DMS 273 (cell line): Measurements from ENCODE around the gene DISC1.
"Not testable (repeated sequence)": the region's sequence is repeated elsewhere in the genome, so short reads cannot be mapped to it uniquely, and the experiment has no call there.

Experiments used
- DNase-seq: peaks from one replicate; lab custom pipeline; 2025; ENCODE audit not compliant: unreplicated experiment; lab: John Stamatoyannopoulos, UW

The DISC1 gene

GRCh38 chr1:231666937-231667608 lies 40.5 kb downstream of the DISC1 start:
- no peak for DNase-seq

DNA sequence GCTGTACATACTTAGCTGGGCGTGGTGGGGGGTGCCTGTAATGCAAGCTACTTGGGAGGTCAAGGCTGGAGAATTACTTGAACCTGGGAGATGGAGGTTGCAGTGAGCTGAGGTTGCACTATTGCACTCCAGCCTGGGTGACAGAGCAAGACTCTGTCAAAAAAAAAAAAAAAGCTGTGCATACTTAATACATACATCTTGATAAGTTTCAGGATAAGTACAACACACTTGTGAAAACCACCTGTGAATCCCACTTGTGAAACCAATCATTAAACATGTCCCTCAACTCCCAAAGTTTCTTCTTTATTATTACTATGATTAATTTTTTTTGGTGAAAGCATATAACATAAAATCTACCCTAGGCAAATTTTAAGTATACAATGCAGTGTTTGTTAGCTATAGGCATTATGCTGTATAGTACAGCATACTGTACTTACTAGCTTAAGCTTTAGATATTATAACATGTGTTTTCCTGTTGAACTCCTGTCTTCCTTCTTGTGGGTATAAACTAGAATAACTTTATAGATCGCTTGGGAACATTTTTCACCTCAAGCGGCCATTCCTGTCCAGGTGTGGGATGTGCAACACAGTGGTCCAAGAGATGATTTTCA lies 41.4 kb downstream of the DISC1 start:
- DNase-seq, result no peak

DNA sequence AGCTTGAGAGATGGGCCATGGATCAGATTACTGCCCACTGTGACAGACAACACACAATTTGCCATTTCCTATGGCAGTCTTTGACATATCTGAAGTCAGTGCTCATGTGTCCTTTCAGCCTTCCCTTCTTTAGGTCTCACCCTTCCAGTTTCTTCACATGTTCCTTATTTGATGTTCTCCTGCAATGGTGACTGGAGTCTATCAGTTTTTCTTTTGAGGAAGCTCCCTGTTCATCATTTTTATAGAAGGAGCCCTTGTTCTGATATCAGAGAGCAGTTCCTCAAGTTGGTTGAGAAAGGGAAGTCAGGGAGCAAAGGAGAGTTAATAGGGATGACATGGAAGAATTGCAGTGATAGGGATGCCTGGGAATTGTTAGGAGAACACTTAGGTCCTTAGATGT lies 42.2 kb downstream of the DISC1 start:
- no peak for DNase-seq

DNA sequence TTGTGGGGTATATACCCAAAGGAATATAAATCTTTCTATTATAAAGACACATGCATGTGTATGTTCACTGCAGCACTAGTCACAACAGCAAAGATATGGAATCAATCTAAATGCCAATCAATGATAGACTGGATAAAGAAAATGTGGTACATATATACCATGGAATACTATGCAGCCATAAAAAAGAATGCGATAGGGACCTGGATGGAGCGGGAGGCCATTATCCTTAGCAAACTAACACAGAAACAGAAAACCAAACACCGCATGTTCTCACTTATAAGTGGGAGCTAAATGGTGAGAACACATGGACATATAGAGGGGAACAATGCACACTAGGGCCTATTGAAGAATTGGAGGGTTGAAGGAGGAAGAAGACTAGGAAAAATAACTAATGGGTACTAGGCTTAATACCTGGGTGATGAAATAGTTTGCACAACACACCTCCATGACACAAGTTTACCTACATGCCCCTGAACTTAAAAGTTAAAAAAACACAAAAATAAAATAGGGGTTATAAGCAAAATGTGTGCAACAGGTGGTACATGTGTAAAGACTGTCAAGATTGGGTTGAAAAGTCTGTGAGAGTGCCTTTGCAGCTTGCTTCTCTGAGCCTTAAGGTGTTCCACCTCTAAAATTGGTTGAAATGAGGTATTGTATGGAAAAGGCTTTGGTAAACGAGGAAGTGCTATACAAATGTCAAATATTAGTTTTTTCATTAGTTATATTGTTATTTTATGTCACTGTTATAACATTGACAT lies 43.5 kb downstream of the DISC1 start:
- not testable (repeated sequence) for DNase-seq

DNA sequence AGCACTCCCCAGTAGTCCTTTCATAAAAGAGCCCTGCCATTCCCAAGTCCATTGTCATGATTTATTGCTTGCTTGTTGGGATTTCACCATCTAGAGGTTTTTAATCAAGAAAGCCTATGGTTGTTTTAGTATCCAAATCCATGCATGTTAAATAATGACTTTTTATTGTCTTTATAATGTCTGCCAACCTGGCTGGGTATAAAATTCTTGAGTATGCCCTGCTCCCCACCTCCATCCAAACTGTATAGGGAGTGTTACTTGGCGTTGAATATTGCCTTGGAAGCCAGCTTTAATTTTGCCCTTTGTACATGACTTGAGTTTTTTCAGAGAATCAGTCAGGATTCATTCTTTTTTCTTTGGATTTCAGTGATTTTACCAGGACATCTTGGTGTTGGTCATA lies 44.2 kb downstream of the DISC1 start:
- no peak for DNase-seq

DNA sequence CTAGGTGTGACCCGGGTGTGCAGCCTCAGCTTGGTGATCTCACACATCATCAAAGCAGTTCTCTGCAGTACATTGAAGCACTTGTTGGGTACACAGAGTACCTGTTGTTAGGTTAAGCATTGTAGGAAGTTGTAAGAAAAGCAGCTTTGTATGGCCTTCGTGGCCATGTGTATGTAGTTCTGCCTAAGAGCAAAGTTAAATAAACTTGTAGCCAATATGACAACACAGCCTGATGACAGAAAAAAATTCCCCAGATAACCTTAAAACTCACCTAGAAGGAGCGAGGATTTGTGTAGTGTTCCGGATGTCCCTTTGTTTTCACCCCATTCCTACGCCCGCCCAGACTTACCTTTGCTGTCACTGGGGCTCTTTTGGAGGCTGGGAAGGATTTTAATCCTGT lies 48.0 kb downstream of the DISC1 start:
- DNase-seq, result no peak

GRCh38 chr1:231676487-231676886 lies 49.9 kb downstream of the DISC1 start:
- DNase-seq, result no peak

GRCh38 chr1:231677442-231677841 lies 50.9 kb downstream of the DISC1 start:
- no peak for DNase-seq

DNA sequence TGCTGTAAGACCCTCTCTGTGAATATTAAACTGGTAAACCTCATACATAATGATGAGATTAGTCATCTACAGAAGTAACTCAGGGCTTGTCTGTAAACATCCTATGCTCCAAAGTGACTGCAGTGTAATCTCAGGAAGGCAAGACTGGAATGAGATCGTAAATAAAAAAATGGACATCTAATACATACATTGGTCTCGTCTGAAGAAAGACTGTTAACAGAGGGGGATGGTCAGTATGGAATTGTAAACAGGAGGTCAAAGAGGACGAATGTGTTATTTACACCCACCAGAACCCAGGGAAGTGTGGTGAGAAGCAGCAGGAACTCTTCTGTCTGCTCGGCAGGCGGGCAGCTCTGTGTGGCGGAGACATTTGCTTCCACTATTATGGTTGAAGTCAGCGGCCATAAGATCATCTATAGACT lies 51.4 kb downstream of the DISC1 start:
- DNase-seq, result no peak

GRCh38 chr1:231679109-231679508 lies 52.5 kb downstream of the DISC1 start:
- DNase-seq, result peak; percentile 83

GRCh38 chr1:231681006-231681405 lies 54.4 kb downstream of the DISC1 start:
- peak; percentile 29 for DNase-seq

DNA sequence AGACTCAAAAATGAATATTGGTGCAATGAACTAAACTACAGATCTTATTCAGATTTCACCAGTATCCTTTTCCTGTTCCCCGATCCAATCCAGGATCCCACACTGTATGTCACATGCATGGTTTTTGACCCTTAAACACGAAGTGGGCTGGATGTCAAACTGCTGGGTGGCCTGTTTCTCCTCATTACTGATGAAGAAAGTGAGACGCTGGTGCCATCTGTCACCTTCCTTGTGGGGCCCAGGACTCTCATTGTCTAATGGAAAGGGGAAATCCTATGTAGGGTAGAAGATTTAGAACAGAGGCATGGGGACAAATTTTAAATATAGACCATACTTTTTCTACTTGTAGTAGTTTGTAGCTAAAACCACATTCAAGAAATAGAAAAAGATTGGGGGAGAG lies 56.2 kb downstream of the DISC1 start:
- peak; percentile 75 for DNase-seq

- DNase-seq, result peak; percentile 61
Measured at GRCh38 chr1:231683439-231684165, 57.0 kb downstream of the DISC1 start.

GRCh38 chr1:231684356-231685244 lies 58.0 kb downstream of the DISC1 start:
- DNase-seq, result peak; percentile 87

DNA sequence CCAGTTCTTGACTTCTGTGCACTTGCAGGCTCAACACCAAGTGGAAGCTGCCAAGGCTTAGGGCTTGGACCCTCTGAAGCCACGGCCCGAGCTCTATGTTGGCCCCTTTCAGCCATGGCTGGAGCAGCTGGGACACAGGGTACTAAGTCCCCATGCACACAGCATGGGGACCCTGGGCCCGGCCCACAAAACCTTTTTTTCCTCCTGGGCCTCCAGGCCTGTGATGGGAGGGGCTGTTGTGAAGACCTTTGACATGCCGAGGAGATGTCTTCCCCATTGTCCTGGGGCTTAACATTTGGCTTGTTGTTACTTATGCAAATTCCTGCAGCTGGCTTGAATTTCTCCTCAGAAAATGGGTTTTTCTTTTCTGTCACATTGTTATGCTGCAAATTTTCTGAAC lies 59.8 kb downstream of the DISC1 start:
- no peak for DNase-seq

- no peak for DNase-seq
Measured at GRCh38 chr1:231688989-231689388, 62.4 kb downstream of the DISC1 start.

DNA sequence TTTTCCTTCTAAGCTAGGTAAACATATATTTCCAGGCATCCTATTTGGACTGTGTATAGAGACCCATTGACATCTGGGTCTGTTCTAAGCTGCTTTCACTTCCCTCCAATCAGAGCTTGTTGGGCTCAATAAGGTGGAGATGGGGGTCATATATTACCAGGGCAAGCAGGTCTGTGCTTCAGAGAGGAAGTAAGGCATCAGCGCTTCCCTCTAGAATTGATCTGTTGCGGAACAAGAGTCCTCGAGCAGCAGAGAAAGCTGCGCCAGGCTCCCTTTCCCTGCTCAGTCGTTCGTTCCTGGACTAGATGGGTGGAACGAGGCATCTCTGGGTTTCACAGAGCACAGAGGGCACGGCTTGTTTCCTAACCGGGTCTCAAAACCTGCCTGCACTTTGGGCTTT lies 63.5 kb downstream of the DISC1 start:
- peak; percentile 64 for DNase-seq

DNA sequence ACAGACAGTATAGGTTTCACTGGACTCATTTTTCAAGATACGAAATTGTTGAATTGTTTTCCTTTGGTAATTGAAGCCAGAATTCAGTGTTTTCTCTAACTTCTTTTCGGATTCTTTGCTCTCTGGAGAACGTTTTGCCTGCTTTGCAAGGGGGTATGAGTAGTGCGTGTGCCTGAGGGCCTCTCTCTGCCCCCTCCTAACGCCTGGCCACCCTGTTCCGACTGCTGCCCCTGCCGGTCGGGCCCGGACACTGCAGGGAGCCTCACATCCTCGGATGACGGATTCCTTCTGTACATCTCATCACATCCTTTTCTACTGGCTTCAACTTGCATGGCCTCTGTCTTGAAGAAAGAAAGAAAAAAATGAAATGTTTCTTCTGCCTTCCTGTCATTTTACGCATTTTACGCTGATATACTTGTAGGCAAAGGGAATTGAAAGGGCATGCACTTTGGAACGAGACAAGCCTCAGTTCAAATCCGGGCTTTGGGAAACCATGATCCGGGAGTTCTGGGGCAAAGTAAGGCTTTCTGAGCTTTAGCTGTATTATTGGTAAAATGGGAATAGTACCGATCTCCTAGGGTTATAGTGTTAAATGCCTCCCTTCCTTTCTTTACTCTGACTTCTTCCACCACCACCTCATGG lies 65.1 kb downstream of the DISC1 start:
- DNase-seq, result peak; percentile 47

GRCh38 chr1:231693361-231694074 lies 66.9 kb downstream of the DISC1 start:
- DNase-seq, result peak; percentile 94
